SU-DHL-6 (cell line): ENCODE data around the gene CHRNE.

Experiments
- H2AFZ ChIP-seq: fragments of 200-600 bp; sonication (generic); 2 replicates; pipeline ENCODE4 v1.6.1; 2014; ENCODE audit warnings: low read depth, mild to moderate bottlenecking, moderate library complexity, mixed read lengths, antibody characterized with exemption, low read length; ENCODE audit not compliant: severe bottlenecking
- H3F3A ChIP-seq: fragments of 200-600 bp; shearing (Covaris generic); 2 replicates; pipeline ENCODE4 v1.6.0; 2016; ENCODE audit warnings: antibody characterized with exemption, mild to moderate bottlenecking; ENCODE audit not compliant: insufficient read depth
- H3K27ac ChIP-seq: fragments of 200-600 bp; sonication (generic); 2 replicates; pipeline ENCODE4 v1.5.1; 2016; ENCODE audit warnings: low read depth, mild to moderate bottlenecking, low read length, moderate library complexity, mixed read lengths
- H3K27me3 ChIP-seq: fragments of 200-600 bp; sonication (generic), shearing (Covaris generic); 2 replicates; pipeline ENCODE4 v1.6.0; 2014; ENCODE audit warnings: mild to moderate bottlenecking, low read length
- H3K36me3 ChIP-seq: fragments of 200-600 bp; sonication (generic); 2 replicates; pipeline ENCODE4 v1.6.1; 2014; ENCODE audit warnings: mild to moderate bottlenecking, low read length, mixed read lengths
- H3K4me2 ChIP-seq: fragments of 300-600, 200-600 bp; shearing (Covaris generic), sonication (generic); 2 replicates; pipeline ENCODE4 v1.6.0; 2014; ENCODE audit warnings: low read length, low read depth, mild to moderate bottlenecking; ENCODE audit not compliant: poor library complexity, severe bottlenecking
- H3K4me3 ChIP-seq: fragments of 200-600 bp; sonication (generic); 2 replicates; pipeline ENCODE4 v1.5.1; 2014; ENCODE audit warnings: antibody characterized with exemption, low read length, mild to moderate bottlenecking, mixed read lengths; ENCODE audit not compliant: insufficient read depth, poor library complexity, severe bottlenecking
- H3K79me2 ChIP-seq: fragments of 200-600 bp; sonication (generic); 2 replicates; pipeline ENCODE4 v1.6.1; 2014; ENCODE audit warnings: mild to moderate bottlenecking, low read length, moderate library complexity; ENCODE audit not compliant: insufficient read depth
- H3K9ac ChIP-seq: fragments of 200-600 bp; sonication (generic); 2 replicates; pipeline ENCODE4 v1.7.0; 2014; ENCODE audit warnings: mild to moderate bottlenecking, low read length
- H3K9me2 ChIP-seq: fragments of 200-600 bp; sonication (generic); replicated peaks from 2 replicates; pipeline ENCODE4 v1.6.1; 2014; ENCODE audit warnings: low read length; ENCODE audit not compliant: insufficient read depth
- H3K9me3 ChIP-seq: fragments of 200-600 bp; sonication (generic); 2 replicates; pipeline ENCODE4 v1.6.1; 2014; ENCODE audit warnings: low read length, mixed read lengths; ENCODE audit not compliant: insufficient read depth
- H4K20me1 ChIP-seq: fragments of 200-600 bp; sonication (generic); 2 replicates; pipeline ENCODE4 v1.6.1; 2014; ENCODE audit warnings: low read depth, mild to moderate bottlenecking, antibody characterized with exemption, low read length, moderate library complexity, mixed read lengths
- CTCF ChIP-seq: fragments of 200-600 bp; sonication (generic); IDR thresholded peaks from one replicate; pipeline ENCODE4 v1.5.1; 2017; ENCODE audit warnings: antibody characterized with exemption, mild to moderate bottlenecking, low read length, moderate library complexity; ENCODE audit not compliant: insufficient read depth, poor library complexity, severe bottlenecking
- EZH2phosphoT487 ChIP-seq: fragments of 200-600 bp; sonication (generic), shearing (Covaris generic); conservative IDR thresholded peaks from 2 replicates; pipeline ENCODE4 v1.6.1; 2018; ENCODE audit warnings: mild to moderate bottlenecking, antibody characterized with exemption, low read length, moderate library complexity, mixed read lengths

CHRNE gene

GRCh38 chr17:4903051-4903818 lies at the start of gene CHRNE:
Gene CHRNE (minus strand): TSS chr17:4903098. CDS start chr17:4903063, 35 bp downstream.
- Histone ChIP-seq H2AFZ (no peak within 1 kb of the TSS), H4K20me1 (no peaks in the 10 kb centered on the region), H3K9me2 (no peaks in the 10 kb centered on the region), H3K79me2 (no peaks in the 10 kb centered on the region), H3K4me3 (no peak within 1 kb of the TSS), H3K9me3 (no peaks in the 10 kb centered on the region), H3K27ac (no peak within 1 kb of the TSS), H3F3A (peaks cover 4% of the 10 kb centered on the region; the same call in 1 of the 2 replicates), H3K27me3 (no peaks in the 10 kb centered on the region), H3K9ac (no peak within 1 kb of the TSS), H3K4me2 (peak within 1 kb of the TSS; percentile 27), H3K36me3 (no peaks in the 10 kb centered on the region)
- TF ChIP-seq EZH2phosphoT487 (no peak), CTCF (peak; percentile 84)

- Histone ChIP-seq H3K79me2 (peaks cover 18% of the 10 kb centered on the region), H3K27ac (no peak overlapping the region), H3K36me3 (peaks cover 7% of the 10 kb centered on the region; the same call in 1 of the 2 replicates), H3K27me3 (no peaks in the 10 kb centered on the region), H3K4me3 (no peak overlapping the region), H4K20me1 (no peaks in the 10 kb centered on the region), H3K4me2 (no peak overlapping the region), H2AFZ (no peak overlapping the region), H3F3A (peaks cover 24% of the 10 kb centered on the region), H3K9ac (no peak overlapping the region), H3K9me2 (no peaks in the 10 kb centered on the region), H3K9me3 (no peaks in the 10 kb centered on the region)
- TF ChIP-seq CTCF, result no peak
- TF ChIP-seq EZH2phosphoT487, result no peak
Measured at GRCh38 chr17:4951486-4951885, 48.6 kb upstream of the CHRNE start.

GRCh38 chr17:4950746-4951204 lies 47.9 kb upstream of the CHRNE start, which contains the start of gene ENO3:
Gene ENO3 (plus strand): TSS chr17:4951119. CDS start chr17:4951830, 711 bp downstream.
- Histone ChIP-seq H3K4me2 (peak within 1 kb of the TSS; percentile 98), H3K9ac (peak within 1 kb of the TSS; percentile 100), H3F3A (peaks cover 31% of the 10 kb centered on the region), H3K4me3 (peak within 1 kb of the TSS; percentile 100), H3K9me2 (no peaks in the 10 kb centered on the region), H2AFZ (peak within 1 kb of the TSS; percentile 21), H3K36me3 (peaks cover 11% of the 10 kb centered on the region; the same call in 1 of the 2 replicates), H3K9me3 (no peaks in the 10 kb centered on the region), H3K27me3 (no peaks in the 10 kb centered on the region), H3K27ac (peak within 1 kb of the TSS; percentile 100), H4K20me1 (peaks cover 3% of the 10 kb centered on the region; the same call in 1 of the 2 replicates), H3K79me2 (peaks cover 24% of the 10 kb centered on the region)
- TF ChIP-seq CTCF (no peak), EZH2phosphoT487 (no peak)
